Central memory CD8-positive, alpha-beta T cell (primary cell): ENCODE data around the gene ZBTB40.

Experiments used
- ATAC-seq: fragments of 150-1000 bp; cut with Tn5 transposase; replicated peaks from 2 replicates; pipeline ENCODE4 v1.10.0; 2022; ENCODE audit warnings: mild to moderate bottlenecking, moderate FRiP score, moderate number of reproducible peaks; ENCODE audit not compliant: poor library complexity, severe bottlenecking; ENCODE audit errors: extremely low read depth
- DNase-seq, 2 donors: peaks; one replicate each; pipeline ENCODE4 v3.0.0; 2021; ENCODE audit warnings: low spot score in 2 of 2
- H3K27ac Mint-ChIP-seq: one replicate; pipeline ENCODE4 v1.8.0; 2022; ENCODE audit warnings: low read depth, mild to moderate bottlenecking, moderate library complexity, mixed read lengths
- H3K27me3 Mint-ChIP-seq: one replicate; pipeline ENCODE4 v1.8.0; 2022; ENCODE audit warnings: mixed read lengths
- H3K36me3 Mint-ChIP-seq: one replicate; pipeline ENCODE4 v1.8.0; 2022; ENCODE audit warnings: mild to moderate bottlenecking, moderate library complexity, mixed read lengths; ENCODE audit not compliant: insufficient read depth
- H3K4me1 Mint-ChIP-seq: one replicate; pipeline ENCODE4 v1.8.0; 2022; ENCODE audit warnings: mixed read lengths
- H3K4me3 Mint-ChIP-seq: one replicate; pipeline ENCODE4 v1.8.0; 2022; ENCODE audit warnings: mild to moderate bottlenecking, moderate library complexity, mixed read lengths
- H3K9me3 Mint-ChIP-seq: one replicate; pipeline ENCODE4 v1.8.0; 2022; ENCODE audit warnings: mixed read lengths

Gene ZBTB40

GRCh38 chr1:22535399-22535798 lies 83.7 kb downstream of the ZBTB40 start:
- H3K4me3 Mint-ChIP-seq: no peak overlapping the region
- H3K27me3 Mint-ChIP-seq: no peaks in the 10 kb centered on the region
- H3K36me3 Mint-ChIP-seq: peaks cover 4% of the 10 kb centered on the region
- no peak for DNase-seq
- no peak overlapping the region for H3K27ac Mint-ChIP-seq
- no peaks in the 10 kb centered on the region for H3K9me3 Mint-ChIP-seq
- no peak for ATAC-seq
- peaks cover 14% of the 10 kb centered on the region for H3K4me1 Mint-ChIP-seq

- Mint-ChIP-seq H3K4me1 (peaks cover 14% of the 10 kb centered on the region), H3K9me3 (no peaks in the 10 kb centered on the region), H3K27me3 (no peaks in the 10 kb centered on the region), H3K4me3 (no peak overlapping the region), H3K27ac (no peak overlapping the region), H3K36me3 (peaks cover 4% of the 10 kb centered on the region)
- DNase-seq: no peak
- no peak for ATAC-seq
Measured at GRCh38 chr1:22536506-22536905, 84.9 kb downstream of the ZBTB40 start.

- H3K4me1 Mint-ChIP-seq: peaks cover 14% of the 10 kb centered on the region
- no peak for ATAC-seq
- DNase-seq: no peak
- no peaks in the 10 kb centered on the region for H3K27me3 Mint-ChIP-seq
- H3K36me3 Mint-ChIP-seq: peaks cover 1% of the 10 kb centered on the region
- H3K27ac Mint-ChIP-seq: peak overlapping the region; percentile 14
- H3K4me3 Mint-ChIP-seq: no peak overlapping the region
- no peaks in the 10 kb centered on the region for H3K9me3 Mint-ChIP-seq
Measured at GRCh38 chr1:22537441-22538139, 85.9 kb downstream of the ZBTB40 start.

GRCh38 chr1:22539510-22540118 lies 88.0 kb downstream of the ZBTB40 start:
- DNase-seq (no peak), ATAC-seq (no peak)
- Mint-ChIP-seq H3K36me3 (peaks cover 3% of the 10 kb centered on the region), H3K27ac (no peak overlapping the region), H3K9me3 (no peaks in the 10 kb centered on the region), H3K4me3 (no peak overlapping the region), H3K27me3 (no peaks in the 10 kb centered on the region), H3K4me1 (peaks cover 14% of the 10 kb centered on the region)

- DNase-seq (no peak), ATAC-seq (no peak)
- H3K27ac Mint-ChIP-seq: no peak overlapping the region
- no peaks in the 10 kb centered on the region for H3K9me3 Mint-ChIP-seq
- peaks cover 14% of the 10 kb centered on the region for H3K4me1 Mint-ChIP-seq
- H3K36me3 Mint-ChIP-seq: peaks cover 3% of the 10 kb centered on the region
- H3K4me3 Mint-ChIP-seq: no peak overlapping the region
- peaks cover 4% of the 10 kb centered on the region for H3K27me3 Mint-ChIP-seq
Measured at GRCh38 chr1:22540337-22540736, 88.7 kb downstream of the ZBTB40 start.

GRCh38 chr1:22542886-22543285 lies 91.2 kb downstream of the ZBTB40 start:
- Mint-ChIP-seq H3K27me3 (peaks cover 29% of the 10 kb centered on the region), H3K4me1 (peaks cover 10% of the 10 kb centered on the region), H3K4me3 (no peak overlapping the region), H3K27ac (no peak overlapping the region), H3K9me3 (no peaks in the 10 kb centered on the region), H3K36me3 (peaks cover 3% of the 10 kb centered on the region)
- ATAC-seq (no peak), DNase-seq (no peak)

GRCh38 chr1:22543679-22544078 lies 92.0 kb downstream of the ZBTB40 start:
- no peak overlapping the region for H3K4me3 Mint-ChIP-seq
- peaks cover 3% of the 10 kb centered on the region for H3K36me3 Mint-ChIP-seq
- DNase-seq (no peak), ATAC-seq (no peak)
- no peaks in the 10 kb centered on the region for H3K9me3 Mint-ChIP-seq
- peaks cover 5% of the 10 kb centered on the region for H3K4me1 Mint-ChIP-seq
- H3K27ac Mint-ChIP-seq: no peak overlapping the region
- peaks cover 37% of the 10 kb centered on the region for H3K27me3 Mint-ChIP-seq

- Mint-ChIP-seq H3K4me1 (peaks cover 5% of the 10 kb centered on the region), H3K9me3 (no peaks in the 10 kb centered on the region), H3K27ac (no peak overlapping the region), H3K36me3 (peaks cover 5% of the 10 kb centered on the region), H3K4me3 (no peak overlapping the region), H3K27me3 (peaks cover 46% of the 10 kb centered on the region)
- DNase-seq (no peak), ATAC-seq (no peak)
Measured at GRCh38 chr1:22544606-22545005, 93.0 kb downstream of the ZBTB40 start.

GRCh38 chr1:22545141-22545540 lies 93.5 kb downstream of the ZBTB40 start:
- no peak overlapping the region for H3K27ac Mint-ChIP-seq
- H3K9me3 Mint-ChIP-seq: no peaks in the 10 kb centered on the region
- H3K27me3 Mint-ChIP-seq: peaks cover 52% of the 10 kb centered on the region
- peaks cover 5% of the 10 kb centered on the region for H3K36me3 Mint-ChIP-seq
- DNase-seq (no peak), ATAC-seq (no peak)
- H3K4me3 Mint-ChIP-seq: no peak overlapping the region
- peaks cover 5% of the 10 kb centered on the region for H3K4me1 Mint-ChIP-seq

GRCh38 chr1:22547186-22547817 lies 95.7 kb downstream of the ZBTB40 start:
- H3K36me3 Mint-ChIP-seq: peaks cover 9% of the 10 kb centered on the region
- ATAC-seq (no peak), DNase-seq (no peak)
- peak overlapping the region; percentile 3 for H3K27ac Mint-ChIP-seq
- no peaks in the 10 kb centered on the region for H3K9me3 Mint-ChIP-seq
- peaks cover 5% of the 10 kb centered on the region for H3K4me1 Mint-ChIP-seq
- peaks cover 72% of the 10 kb centered on the region for H3K27me3 Mint-ChIP-seq
- no peak overlapping the region for H3K4me3 Mint-ChIP-seq

GRCh38 chr1:22547818-22548462 lies 96.3 kb downstream of the ZBTB40 start:
- ATAC-seq: no peak
- H3K36me3 Mint-ChIP-seq: peaks cover 9% of the 10 kb centered on the region
- no peak overlapping the region for H3K27ac Mint-ChIP-seq
- H3K4me3 Mint-ChIP-seq: no peak overlapping the region
- DNase-seq: no peak
- peaks cover 78% of the 10 kb centered on the region for H3K27me3 Mint-ChIP-seq
- no peaks in the 10 kb centered on the region for H3K9me3 Mint-ChIP-seq
- peaks cover 5% of the 10 kb centered on the region for H3K4me1 Mint-ChIP-seq

- ATAC-seq (no peak), DNase-seq (no peak)
- no peaks in the 10 kb centered on the region for H3K9me3 Mint-ChIP-seq
- H3K4me3 Mint-ChIP-seq: no peak overlapping the region
- H3K27ac Mint-ChIP-seq: no peak overlapping the region
- peaks cover 6% of the 10 kb centered on the region for H3K36me3 Mint-ChIP-seq
- peaks cover 8% of the 10 kb centered on the region for H3K4me1 Mint-ChIP-seq
- H3K27me3 Mint-ChIP-seq: peaks cover 95% of the 10 kb centered on the region
Measured at GRCh38 chr1:22550021-22550420, 98.4 kb downstream of the ZBTB40 start.
